NT2/D1 (cell line): ENCODE measurements around the gene GINS2.

Experiments used
- SUZ12 ChIP-seq: IDR thresholded peaks from 2 replicates; pipeline ENCODE4 v1.6.1; 2011; ENCODE audit not compliant: insufficient read length, insufficient read depth; ENCODE audit errors: extremely low read depth
- ZNF274 ChIP-seq: IDR thresholded peaks from 2 replicates; pipeline ENCODE4 v1.6.1; 2011; ENCODE audit warnings: mild to moderate bottlenecking, low read depth, low read length

DNA sequence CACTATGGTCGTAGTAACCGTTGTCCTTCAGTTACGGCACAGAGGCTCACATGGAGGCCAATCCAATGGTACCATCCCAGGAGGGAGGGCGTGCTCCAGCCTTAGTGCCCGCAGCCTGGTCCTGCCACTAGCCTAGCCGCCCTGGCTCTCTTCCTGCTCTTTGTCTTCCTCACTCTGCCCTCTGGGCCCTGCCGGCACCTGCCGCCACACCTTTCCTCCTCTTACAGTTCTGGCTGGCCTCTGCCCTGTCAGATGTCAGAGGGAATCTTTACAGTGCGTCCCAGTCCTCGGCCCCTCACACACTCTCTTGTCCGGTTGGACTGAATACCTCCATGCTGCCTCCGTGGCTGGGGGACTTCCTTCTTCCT is 23.4 kb downstream of the GINS2 start:
- TF ChIP-seq SUZ12, result no peak
- TF ChIP-seq ZNF274, result no peak
